Nephron progenitor cell (in vitro differentiated cells): ENCODE measurements around the gene ZMYM2.
"Not testable (repeated sequence)": the region's sequence is repeated elsewhere in the genome, so short reads cannot be mapped to it uniquely, and the experiment has no call there.

ENCODE experiments used
- DNase-seq: peaks from one replicate; pipeline ENCODE4 v3.0.0; 2021
- H3K27ac Mint-ChIP-seq: 2 replicates; pipeline ENCODE4 v1.8.0; 2021; ENCODE audit warnings: mild to moderate bottlenecking, moderate library complexity, mixed read lengths
- H3K27me3 Mint-ChIP-seq: 2 replicates; pipeline ENCODE4 v1.8.0; 2021; ENCODE audit warnings: mild to moderate bottlenecking, low read depth, mixed read lengths; ENCODE audit not compliant: poor library complexity
- H3K36me3 Mint-ChIP-seq: 2 replicates; pipeline ENCODE4 v1.8.0; 2021; ENCODE audit warnings: low read depth, mixed read lengths
- H3K4me1 Mint-ChIP-seq: 2 replicates; pipeline ENCODE4 v1.8.0; 2021; ENCODE audit warnings: mixed read lengths
- H3K4me3 Mint-ChIP-seq: 2 replicates; pipeline ENCODE4 v1.8.0; 2021; ENCODE audit warnings: mild to moderate bottlenecking, moderate library complexity, mixed read lengths
- H3K9me3 Mint-ChIP-seq: 2 replicates; pipeline ENCODE4 v1.8.0; 2021; ENCODE audit warnings: mild to moderate bottlenecking, moderate library complexity, mixed read lengths
- TF ChIP-seq, protein P1 (sequence below): fragments of 200-600 bp; sonication (generic); IDR thresholded peaks from 2 replicates; pipeline ENCODE4 v1.5.0; 2021; ENCODE audit warnings: antibody characterized with exemption

ZMYM2 gene

DNA sequence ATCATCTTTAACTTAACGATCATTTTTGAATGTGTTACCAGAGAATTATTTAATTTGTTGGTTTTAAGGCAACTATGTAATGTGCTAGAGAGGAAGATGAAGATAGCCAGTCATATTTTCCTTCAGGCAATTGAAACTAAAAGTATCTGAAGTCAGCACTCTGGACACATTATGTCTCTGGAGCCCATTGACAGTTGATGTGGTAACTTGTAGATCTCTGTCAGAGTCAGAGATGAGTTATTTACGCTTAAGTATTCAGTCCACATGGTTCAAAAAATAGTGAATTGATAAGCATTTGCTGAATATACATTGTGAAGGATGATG is 2.1 kb downstream of the ZMYM2 start:
- Mint-ChIP-seq H3K4me3 (peak overlapping the region; percentile 96), H3K36me3 (peaks cover 44% of the 10 kb centered on the region), H3K27me3 (no peaks in the 10 kb centered on the region), H3K4me1 (peaks cover 21% of the 10 kb centered on the region), H3K27ac (no peak overlapping the region), H3K9me3 (peaks cover 17% of the 10 kb centered on the region)
- TF ChIP-seq, protein P1, sequence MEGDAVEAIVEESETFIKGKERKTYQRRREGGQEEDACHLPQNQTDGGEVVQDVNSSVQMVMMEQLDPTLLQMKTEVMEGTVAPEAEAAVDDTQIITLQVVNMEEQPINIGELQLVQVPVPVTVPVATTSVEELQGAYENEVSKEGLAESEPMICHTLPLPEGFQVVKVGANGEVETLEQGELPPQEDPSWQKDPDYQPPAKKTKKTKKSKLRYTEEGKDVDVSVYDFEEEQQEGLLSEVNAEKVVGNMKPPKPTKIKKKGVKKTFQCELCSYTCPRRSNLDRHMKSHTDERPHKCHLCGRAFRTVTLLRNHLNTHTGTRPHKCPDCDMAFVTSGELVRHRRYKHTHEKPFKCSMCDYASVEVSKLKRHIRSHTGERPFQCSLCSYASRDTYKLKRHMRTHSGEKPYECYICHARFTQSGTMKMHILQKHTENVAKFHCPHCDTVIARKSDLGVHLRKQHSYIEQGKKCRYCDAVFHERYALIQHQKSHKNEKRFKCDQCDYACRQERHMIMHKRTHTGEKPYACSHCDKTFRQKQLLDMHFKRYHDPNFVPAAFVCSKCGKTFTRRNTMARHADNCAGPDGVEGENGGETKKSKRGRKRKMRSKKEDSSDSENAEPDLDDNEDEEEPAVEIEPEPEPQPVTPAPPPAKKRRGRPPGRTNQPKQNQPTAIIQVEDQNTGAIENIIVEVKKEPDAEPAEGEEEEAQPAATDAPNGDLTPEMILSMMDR = no peak
- DNase-seq = no peak

GRCh38 chr13:19961489-19961888 is 3.0 kb downstream of the ZMYM2 start:
- H3K27me3 Mint-ChIP-seq = no peaks in the 10 kb centered on the region
- no peak for DNase-seq
- H3K36me3 Mint-ChIP-seq = peaks cover 41% of the 10 kb centered on the region
- peaks cover 21% of the 10 kb centered on the region for H3K4me1 Mint-ChIP-seq
- peak overlapping the region; percentile 96 for H3K4me3 Mint-ChIP-seq
- H3K27ac Mint-ChIP-seq = no peak overlapping the region
- TF ChIP-seq, protein P1 = no peak
- H3K9me3 Mint-ChIP-seq = peaks cover 9% of the 10 kb centered on the region

- no peak for DNase-seq
- peak overlapping the region; percentile 96 for H3K4me3 Mint-ChIP-seq
- no peaks in the 10 kb centered on the region for H3K27me3 Mint-ChIP-seq
- H3K27ac Mint-ChIP-seq = no peak overlapping the region
- TF ChIP-seq, protein P1 = no peak
- H3K9me3 Mint-ChIP-seq = peaks cover 4% of the 10 kb centered on the region
- H3K4me1 Mint-ChIP-seq = peaks cover 21% of the 10 kb centered on the region
- peaks cover 41% of the 10 kb centered on the region for H3K36me3 Mint-ChIP-seq
Measured at GRCh38 chr13:19961924-19962323, 3.4 kb downstream of the ZMYM2 start.

DNA sequence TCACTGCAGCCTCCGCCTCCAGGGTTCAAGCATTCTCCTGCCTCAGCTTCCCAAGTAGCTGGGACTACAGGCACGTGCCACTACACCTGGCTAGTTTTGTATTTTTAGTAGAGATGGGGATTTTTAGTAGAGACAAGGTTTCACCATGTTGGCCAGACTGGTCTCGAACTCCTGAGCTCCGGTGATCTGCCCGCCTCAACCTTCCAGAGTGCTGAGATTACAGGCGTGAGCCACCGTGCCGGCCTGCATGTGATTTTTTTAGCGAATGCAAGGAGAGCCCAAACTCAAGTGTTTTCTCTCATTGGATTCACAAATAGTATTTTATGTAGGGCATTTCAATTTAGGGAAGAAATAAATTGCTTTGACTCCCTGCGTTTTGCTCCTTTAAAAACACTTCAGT is 4.4 kb downstream of the ZMYM2 start:
- Mint-ChIP-seq H3K4me1 (peaks cover 21% of the 10 kb centered on the region), H3K36me3 (peaks cover 41% of the 10 kb centered on the region), H3K4me3 (no peak overlapping the region), H3K27ac (peak overlapping the region; percentile 48), H3K9me3 (peaks cover 4% of the 10 kb centered on the region), H3K27me3 (no peaks in the 10 kb centered on the region)
- TF ChIP-seq, protein P1 = no peak
- no peak for DNase-seq

DNA sequence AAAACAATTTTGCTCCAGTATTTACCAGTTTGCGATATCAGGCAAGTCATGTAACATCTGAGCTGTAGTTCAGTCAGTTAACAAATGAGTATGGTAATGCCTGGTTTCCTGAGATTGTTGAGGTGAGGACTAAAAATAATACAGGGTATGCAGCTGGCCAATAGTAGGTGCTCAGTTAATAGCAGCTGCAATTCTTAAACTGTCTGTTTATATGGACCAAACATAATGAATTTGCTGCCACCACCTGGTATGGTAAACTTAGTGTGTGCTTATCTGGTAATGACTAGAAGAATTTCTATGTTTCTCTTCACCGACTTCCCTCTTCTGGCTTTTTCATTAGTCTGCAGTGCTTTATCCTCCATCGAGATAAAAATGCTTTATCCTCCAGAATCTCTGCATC is 9.1 kb downstream of the ZMYM2 start:
- Mint-ChIP-seq H3K9me3 (peaks cover 4% of the 10 kb centered on the region), H3K36me3 (peaks cover 25% of the 10 kb centered on the region), H3K4me3 (no peak overlapping the region), H3K27me3 (no peaks in the 10 kb centered on the region), H3K4me1 (no peaks in the 10 kb centered on the region), H3K27ac (no peak overlapping the region)
- TF ChIP-seq, protein P1 = no peak
- DNase-seq = no peak

GRCh38 chr13:19974498-19975009 is 16.0 kb downstream of the ZMYM2 start:
- not testable (repeated sequence) for H3K27ac Mint-ChIP-seq, H3K4me3 Mint-ChIP-seq, DNase-seq, H3K4me1 Mint-ChIP-seq, H3K36me3 Mint-ChIP-seq, H3K27me3 Mint-ChIP-seq
- H3K9me3 Mint-ChIP-seq = peaks cover 59% of the 10 kb centered on the region
